Right lobe of liver (tissue), 6 donors: ENCODE measurements around the gene XAB2. TPM values are rescaled to one million over a fixed set of nuclear protein-coding genes. Genes with fewer than 3 reads are reported as not detected.
A peak's percentile ranks its signal among the peaks of the same experiment; 100 is the strongest.

Experiments
- ATAC-seq, 4 donors: fragments of 200-7000 bp; cut with Tn5 transposase; one replicate each; pipeline ENCODE4 v1.9.1; 2020; ENCODE audit warnings: mild to moderate bottlenecking in 4 of 4, moderate library complexity in 4 of 4
- DNase-seq, 3 donors: peaks; one replicate each; pipeline ENCODE4 v3.0.0-alpha.2; 2020
- H3K27ac ChIP-seq, 3 donors: fragments of 200-600 bp; one replicate each; pipeline ENCODE4 v1.8.0; 2022
- H3K27me3 ChIP-seq, 2 donors: fragments of 200-600 bp; one replicate each; pipeline ENCODE4 v1.8.0; 2022
- H3K36me3 ChIP-seq, 4 donors: fragments of 200-600 bp; sonication (generic) in 1 of 4; one replicate each; pipeline versions ENCODE4 v1.5.1 to v1.8.0; 2017 to 2022; ENCODE audit warnings: control low read depth in 1 of 4
- H3K4me1 ChIP-seq, 4 donors: fragments of 200-600 bp; sonication (generic) in 1 of 4; one replicate each; pipeline versions ENCODE4 v1.5.1 to v1.8.0; 2017 to 2022; ENCODE audit warnings: control low read depth in 1 of 4
- H3K4me3 ChIP-seq, 3 donors: fragments of 200-600 bp; one replicate each; pipeline ENCODE4 v1.8.0; 2022
- H3K9me3 ChIP-seq, 4 donors: fragments of 200-600 bp; sonication (generic) in 1 of 4; one replicate each; pipeline versions ENCODE4 v1.5.1 to v1.8.0; 2017 to 2022; ENCODE audit warnings: control low read depth in 1 of 4
- POLR2A ChIP-seq: fragments of 450-650 bp; IDR thresholded peaks from one replicate; pipeline ENCODE4 v1.6.1; 2017; ENCODE audit warnings: antibody characterized with exemption, mild to moderate bottlenecking
- WGBS: methylation state at CpG from one replicate; pipeline ENCODE4 v1.1.6; 2018; ENCODE audit warnings: low coverage, low lambda C conversion rate; ENCODE audit not compliant: insufficient coverage; ENCODE audit errors: missing lambda C conversion rate; 5-methylcytosine and 5-hydroxymethylcytosine counted together
- intact Hi-C, 2 donors: fragments of 100-400 bp; cut with DNase I; formaldehyde crosslinking; loops; one replicate each; pipeline versions ENCODE4 v1.11.2 to v1.14.1; 2022
- total RNA-seq, 6 experiments: library from RNA; depleted of rRNA in 2 of 6; stranded (reverse); fragments of >200 nt in 2 of 6; fragmentation: NEBNext Ultra II Directional in 3 of 6; extraction: Animal tissue kit (Norgen Biotek cat#: 25700) in 3 of 6; gene quantifications; one replicate each; pipeline versions ENCODE4 v1.1.0 to v1.2.4, GENCODE V29; 2016 to 2023
- TF ChIP-seq, protein P1 (sequence below), 4 donors: fragments of 200-600 bp in 3 of 4; fragments of 450-650 bp in 1 of 4; IDR thresholded peaks; one replicate each; pipeline versions ENCODE4 v1.5.1 to v1.8.0; 2016 to 2022; ENCODE audit warnings: antibody characterized with exemption in 4 of 4, mild to moderate bottlenecking in 2 of 4
- donor health status: DM: no; HTN: yes; CAD: no.
- donor health status: DM: no; HTN: no; CAD: no.
- donor health status: DM: no; HTN: no; CAD: no.
- donor health status: DM: no; HTN: yes; CAD: no.
- donor health status: DM: no; HTN: yes; CAD: no.

XAB2 gene
- total RNA-seq, 6 experiments from 2014 or later: 12.8 to 21.3 (median 17.8) TPM

GRCh38 chr19:7622933-7623685 lies 6.2 kb downstream of the XAB2 start:
- H3K4me3 ChIP-seq: no peak overlapping the region
- peaks cover 0 to 23% (median 11%) of the 10 kb centered on the region in 4 donors for H3K4me1 ChIP-seq
- no peaks in the 10 kb centered on the region for H3K27me3 ChIP-seq
- intact Hi-C loops: no loop called here
- TF ChIP-seq POLR2A: no peak
- TF ChIP-seq, protein P1, sequence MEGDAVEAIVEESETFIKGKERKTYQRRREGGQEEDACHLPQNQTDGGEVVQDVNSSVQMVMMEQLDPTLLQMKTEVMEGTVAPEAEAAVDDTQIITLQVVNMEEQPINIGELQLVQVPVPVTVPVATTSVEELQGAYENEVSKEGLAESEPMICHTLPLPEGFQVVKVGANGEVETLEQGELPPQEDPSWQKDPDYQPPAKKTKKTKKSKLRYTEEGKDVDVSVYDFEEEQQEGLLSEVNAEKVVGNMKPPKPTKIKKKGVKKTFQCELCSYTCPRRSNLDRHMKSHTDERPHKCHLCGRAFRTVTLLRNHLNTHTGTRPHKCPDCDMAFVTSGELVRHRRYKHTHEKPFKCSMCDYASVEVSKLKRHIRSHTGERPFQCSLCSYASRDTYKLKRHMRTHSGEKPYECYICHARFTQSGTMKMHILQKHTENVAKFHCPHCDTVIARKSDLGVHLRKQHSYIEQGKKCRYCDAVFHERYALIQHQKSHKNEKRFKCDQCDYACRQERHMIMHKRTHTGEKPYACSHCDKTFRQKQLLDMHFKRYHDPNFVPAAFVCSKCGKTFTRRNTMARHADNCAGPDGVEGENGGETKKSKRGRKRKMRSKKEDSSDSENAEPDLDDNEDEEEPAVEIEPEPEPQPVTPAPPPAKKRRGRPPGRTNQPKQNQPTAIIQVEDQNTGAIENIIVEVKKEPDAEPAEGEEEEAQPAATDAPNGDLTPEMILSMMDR (IDR thresholded peaks at IDR 0.05): no peak
- no peak for ATAC-seq
- peaks cover 0 to 51% (median 21%) of the 10 kb centered on the region in 4 donors for H3K36me3 ChIP-seq
- WGBS: 71% methylated on average over 4 of the region's 16 CpGs
- H3K9me3 ChIP-seq: no peaks in the 10 kb centered on the region
- DNase-seq: no peak
- no peak overlapping the region for H3K27ac ChIP-seq

GRCh38 chr19:7620442-7621412 lies 8.6 kb downstream of the XAB2 start:
- ATAC-seq (no peak), DNase-seq (no peak)
- Histone ChIP-seq H3K4me1 (peaks cover 0 to 29% (median 14%) of the 10 kb centered on the region in 4 donors), H3K36me3 (peaks cover 0 to 46% (median 19%) of the 10 kb centered on the region in 4 donors), H3K9me3 (no peaks in the 10 kb centered on the region), H3K27ac (peak overlapping the region in 2 of 3 donors; percentile 96 to 99), H3K27me3 (no peaks in the 10 kb centered on the region), H3K4me3 (no peak overlapping the region)
- WGBS: 96% methylated on average over 11 of the region's 57 CpGs
- intact Hi-C loops: no loop called here
- TF ChIP-seq POLR2A: no peak
- TF ChIP-seq, protein P1 (IDR thresholded peaks at IDR 0.05): no peak

DNA sequence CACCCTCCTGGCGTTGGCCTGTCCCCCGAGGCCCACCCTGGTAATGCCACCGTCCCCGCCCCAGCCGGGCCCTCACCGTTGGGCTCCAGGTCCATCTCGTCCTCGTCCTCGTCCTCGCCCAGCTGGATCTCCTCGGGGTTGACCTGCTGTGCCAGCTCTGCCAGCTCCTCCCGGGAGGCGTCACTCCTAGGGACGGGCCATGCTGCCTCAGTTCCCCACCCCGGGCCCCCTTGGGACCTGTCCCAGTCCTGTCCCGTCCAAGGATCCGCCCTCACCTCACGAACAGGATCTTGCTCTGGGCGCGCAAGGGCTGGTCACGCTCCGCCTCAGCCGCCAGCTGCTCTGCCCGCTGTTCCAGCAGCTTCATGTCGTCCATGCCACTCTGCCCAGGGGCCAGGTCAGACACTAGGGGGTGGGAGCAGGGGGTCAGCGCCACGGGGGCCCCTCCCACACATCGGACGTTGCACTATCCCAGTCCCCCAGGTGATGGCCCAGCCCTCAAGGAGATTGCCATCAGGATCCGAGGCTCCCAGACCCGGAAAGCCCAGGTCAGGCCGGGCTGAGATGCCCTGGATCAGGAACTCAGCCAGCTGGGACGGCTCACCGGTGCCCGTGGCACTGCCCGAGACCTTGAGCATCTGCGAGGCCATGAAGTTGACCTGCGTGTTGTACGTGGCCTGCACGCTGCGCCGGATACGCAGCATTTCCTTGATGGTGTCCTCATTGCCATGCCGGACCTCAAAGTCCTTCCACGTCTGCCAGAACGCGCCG lies 9.5 kb downstream of the XAB2 start:
- peak in 1 of 3 donors; percentile 77 for DNase-seq
- Histone ChIP-seq H3K9me3 (no peaks in the 10 kb centered on the region), H3K36me3 (peaks cover 0 to 46% (median 14%) of the 10 kb centered on the region in 4 donors), H3K27ac (peak overlapping the region in 2 of 3 donors; percentile 96 to 99), H3K4me3 (no peak overlapping the region), H3K27me3 (no peaks in the 10 kb centered on the region), H3K4me1 (peaks cover 0 to 29% (median 14%) of the 10 kb centered on the region in 4 donors)
- WGBS: 53% methylated on average over 3 of the region's 48 CpGs
- TF ChIP-seq, protein P1 (IDR thresholded peaks at IDR 0.05): no peak
- TF ChIP-seq POLR2A: no peak
- intact Hi-C loops: no loop called here
- ATAC-seq: peak; percentile 0 to 29 (median 8)
